ENCODE measurements around the gene HBA1.
A peak's percentile ranks its signal among the peaks of the same experiment; 100 is the strongest.

The HBA1 gene

DNA sequence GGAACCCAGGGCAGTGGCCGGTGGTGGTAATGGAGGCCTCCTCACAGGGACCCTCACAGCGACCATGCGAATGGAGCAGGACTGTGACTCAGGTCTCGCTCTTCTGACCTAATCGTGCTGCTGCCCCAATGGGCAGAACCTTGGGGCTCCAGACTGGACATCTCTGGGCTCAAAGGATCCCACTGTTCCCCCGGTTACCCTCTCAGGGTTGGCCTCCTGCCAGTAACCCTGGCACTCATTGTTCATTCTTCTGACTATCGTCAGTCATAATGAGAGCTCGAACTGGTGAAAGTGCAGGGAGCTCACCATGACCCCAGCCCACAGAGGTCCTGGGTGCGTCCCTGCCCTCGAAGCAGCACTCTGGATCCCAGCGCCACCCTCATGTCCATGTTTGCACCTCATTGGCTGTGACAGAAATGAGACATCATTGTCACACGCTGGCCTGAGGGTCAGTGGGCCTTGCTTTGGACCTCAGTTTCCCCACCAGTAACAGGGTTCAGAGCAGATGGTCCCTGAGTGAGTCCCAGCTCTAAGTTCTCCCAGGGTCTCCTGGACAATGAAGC is 34.0 kb upstream of the HBA1 start:
- TF ChIP-seq, protein P1, sequence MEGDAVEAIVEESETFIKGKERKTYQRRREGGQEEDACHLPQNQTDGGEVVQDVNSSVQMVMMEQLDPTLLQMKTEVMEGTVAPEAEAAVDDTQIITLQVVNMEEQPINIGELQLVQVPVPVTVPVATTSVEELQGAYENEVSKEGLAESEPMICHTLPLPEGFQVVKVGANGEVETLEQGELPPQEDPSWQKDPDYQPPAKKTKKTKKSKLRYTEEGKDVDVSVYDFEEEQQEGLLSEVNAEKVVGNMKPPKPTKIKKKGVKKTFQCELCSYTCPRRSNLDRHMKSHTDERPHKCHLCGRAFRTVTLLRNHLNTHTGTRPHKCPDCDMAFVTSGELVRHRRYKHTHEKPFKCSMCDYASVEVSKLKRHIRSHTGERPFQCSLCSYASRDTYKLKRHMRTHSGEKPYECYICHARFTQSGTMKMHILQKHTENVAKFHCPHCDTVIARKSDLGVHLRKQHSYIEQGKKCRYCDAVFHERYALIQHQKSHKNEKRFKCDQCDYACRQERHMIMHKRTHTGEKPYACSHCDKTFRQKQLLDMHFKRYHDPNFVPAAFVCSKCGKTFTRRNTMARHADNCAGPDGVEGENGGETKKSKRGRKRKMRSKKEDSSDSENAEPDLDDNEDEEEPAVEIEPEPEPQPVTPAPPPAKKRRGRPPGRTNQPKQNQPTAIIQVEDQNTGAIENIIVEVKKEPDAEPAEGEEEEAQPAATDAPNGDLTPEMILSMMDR (conservative IDR thresholded peaks at IDR 0.05; ENCODE audit: low read depth, low read length) = no peak
- no peak for DNase-seq (ENCODE audit: low read depth)
- no peak overlapping the region for H3K4me3 ChIP-seq (ENCODE audit: low read depth, low read length)

DNA sequence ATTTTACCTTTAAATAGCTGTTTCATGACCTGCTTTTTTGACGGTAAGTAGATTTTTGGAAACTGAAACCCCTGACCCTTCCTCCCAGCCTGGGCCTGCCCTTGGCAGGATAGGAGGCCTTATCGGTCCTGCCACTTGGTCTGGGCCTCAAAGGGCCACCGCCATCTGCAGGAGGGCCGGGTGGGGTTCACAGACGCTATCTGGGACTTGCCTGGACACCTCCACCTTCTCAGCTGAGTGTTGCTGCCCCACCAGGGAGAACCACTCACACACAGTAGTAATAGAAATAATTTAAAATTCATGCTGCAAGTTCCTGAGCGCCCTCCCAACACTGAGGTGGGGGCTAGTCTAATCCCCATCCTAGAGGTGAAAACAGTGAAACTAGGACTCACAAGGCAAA is 33.4 kb upstream of the HBA1 start:
- H3K4me3 ChIP-seq (ENCODE audit: low read depth, low read length) = no peak overlapping the region
- TF ChIP-seq, protein P1 (conservative IDR thresholded peaks at IDR 0.05; ENCODE audit: low read depth, low read length) = no peak
- no peak for DNase-seq (ENCODE audit: low read depth)

DNA sequence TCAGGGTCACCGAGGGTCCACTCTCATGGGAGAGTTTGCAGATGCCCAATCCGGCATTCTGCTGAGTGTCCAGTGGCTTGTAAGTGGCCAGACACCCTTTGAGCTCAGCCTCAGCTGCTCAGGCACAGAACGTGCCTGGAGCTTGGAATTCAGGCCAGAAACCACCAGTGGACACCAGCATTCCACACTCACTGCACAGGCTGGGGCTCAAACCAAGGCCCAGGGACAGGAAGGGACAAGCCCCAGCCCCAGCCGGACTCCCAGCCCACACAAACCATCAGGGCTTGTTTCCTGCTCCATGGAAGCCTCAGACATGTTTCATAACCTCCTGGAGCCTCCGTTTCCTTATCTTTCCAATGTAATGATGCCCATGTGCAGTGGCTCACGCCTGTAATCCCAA is 33.0 kb upstream of the HBA1 start:
- TF ChIP-seq, protein P1 (conservative IDR thresholded peaks at IDR 0.05; ENCODE audit: low read depth, low read length) = no peak
- no peak for DNase-seq (ENCODE audit: low read depth)
- no peak overlapping the region for H3K4me3 ChIP-seq (ENCODE audit: low read depth, low read length)

DNA sequence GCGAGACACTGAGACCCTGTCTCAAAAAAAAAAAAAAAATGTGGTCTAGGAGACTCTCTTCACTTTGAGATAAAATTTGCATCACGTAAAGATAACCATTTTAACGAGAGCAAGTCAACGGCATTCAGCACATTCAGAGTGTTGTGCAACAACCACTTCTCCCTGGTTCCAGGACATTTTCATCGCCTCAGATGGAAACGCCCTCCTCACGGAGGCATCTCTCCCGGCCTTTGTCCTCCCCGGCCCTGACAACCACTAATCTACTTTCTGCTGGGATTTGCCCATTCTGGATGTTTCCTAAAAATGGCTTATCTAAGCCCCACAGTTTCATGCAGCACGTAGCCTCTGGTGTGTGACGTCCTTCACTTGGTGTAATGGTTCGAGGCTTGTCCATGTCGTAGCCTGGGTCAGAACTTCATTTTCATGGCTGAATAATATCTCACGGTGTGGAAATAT is 31.7 kb upstream of the HBA1 start:
- DNase-seq (ENCODE audit: low read depth) = no peak
- no peak overlapping the region for H3K4me3 ChIP-seq (ENCODE audit: low read depth, low read length)
- TF ChIP-seq, protein P1 (conservative IDR thresholded peaks at IDR 0.05; ENCODE audit: low read depth, low read length) = no peak

DNA sequence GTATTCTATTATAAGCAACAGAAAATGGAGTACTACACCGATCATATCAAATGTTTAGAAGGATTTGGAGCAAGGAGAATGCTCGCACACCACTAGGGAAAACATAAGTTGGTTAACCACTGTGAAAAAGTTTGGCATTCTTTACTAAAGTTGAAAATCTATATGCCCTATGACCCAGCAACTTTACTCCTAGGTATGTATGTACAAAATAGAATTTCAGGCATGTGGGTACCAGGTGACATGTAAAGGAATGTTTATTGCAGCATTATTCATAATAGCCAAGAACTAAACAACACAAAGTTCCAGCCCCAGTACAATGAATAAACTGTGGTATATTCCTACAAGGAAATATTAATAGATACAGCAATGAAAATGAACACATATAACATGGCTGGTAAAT is 29.8 kb upstream of the HBA1 start:
- H3K4me3 ChIP-seq (ENCODE audit: low read depth, low read length) = no peak overlapping the region
- DNase-seq (ENCODE audit: low read depth) = no peak
- TF ChIP-seq, protein P1 (conservative IDR thresholded peaks at IDR 0.05; ENCODE audit: low read depth, low read length) = no peak

DNA sequence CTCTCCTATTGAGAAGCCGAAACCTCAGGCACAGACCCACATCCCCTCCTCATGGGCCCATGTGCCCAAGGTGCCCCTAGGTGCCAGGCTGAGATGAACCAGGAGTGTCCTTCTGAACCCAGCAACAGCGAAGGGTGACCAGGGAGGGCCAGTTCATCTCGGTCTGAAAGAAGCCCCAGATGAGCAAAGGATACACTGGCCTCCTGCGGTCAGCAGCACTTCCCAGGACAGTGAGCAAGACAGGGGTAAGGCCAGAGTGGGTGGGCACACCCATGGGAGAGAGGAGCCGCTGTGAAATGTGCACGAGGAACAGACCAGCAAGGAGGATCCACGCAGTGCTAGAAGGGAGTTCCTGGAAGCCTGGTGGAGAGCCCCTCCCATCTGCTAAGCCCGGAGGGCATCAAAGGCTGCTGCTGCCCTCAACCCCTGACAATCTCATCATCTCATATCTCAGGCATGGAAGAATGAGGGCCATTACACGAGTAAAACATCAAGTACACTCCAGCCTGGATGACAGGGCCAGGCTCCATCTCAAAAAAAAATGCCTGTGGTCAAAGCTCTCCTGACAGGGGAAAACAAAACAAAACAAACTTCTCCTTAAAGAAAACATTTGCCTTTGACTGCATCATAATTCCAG is 27.3 kb upstream of the HBA1 start:
- TF ChIP-seq, protein P1 (conservative IDR thresholded peaks at IDR 0.05; ENCODE audit: low read depth, low read length) = no peak
- peak; percentile 30 for DNase-seq (ENCODE audit: low read depth)

More for the DNA sequence above, 27.3 kb upstream of the HBA1 start:
- H3K4me3 ChIP-seq (ENCODE audit: low read depth, low read length) = no peak overlapping the region

Measured in choroid plexus epithelial cell (primary cell).